IMR-90 (cell line): ENCODE measurements around the gene ZNHIT6. TPM values are rescaled to one million over a fixed set of nuclear protein-coding genes. Genes with fewer than 3 reads are reported as not detected.

Source experiments
- ATAC-seq: fragments of 200-7000 bp; cut with Tn5 transposase; 2 replicates; pipeline ENCODE4 v1.9.1; 2020; ENCODE audit warnings: low read depth, mild to moderate bottlenecking, moderate library complexity
- BruUV-seq: library from RNA; stranded (reverse); fragments of 400-500 nt; replicated peaks from 2 replicates; lab custom pipeline; 2021; lab: Mats Ljungman, UMichigan
- CTCF ChIA-PET: fragments of 300-600 bp; formaldehyde crosslinking; extraction: SDS; loops from one replicate; lab custom pipeline; 2021; ENCODE audit warnings: antibody characterized with exemption; lab: Yijun Ruan, JAX
- POLR2A ChIA-PET: fragments of 300-600 bp; sonication (Branson Sonifier 250); formaldehyde crosslinking; loops from one replicate; lab custom pipeline; 2022; ENCODE audit warnings: antibody characterized with exemption; ENCODE audit not compliant: unreplicated experiment; lab: Charles Lee
- DNase-seq: peaks from one replicate; pipeline ENCODE4 v3.0.0; 2013
- H2AFZ ChIP-seq: replicated peaks from 2 replicates; pipeline ENCODE3; 2013; ENCODE audit warnings: low read length, mild to moderate bottlenecking; ENCODE audit not compliant: poor library complexity
- H2AK5ac ChIP-seq: 2 replicates; pipeline ENCODE4 v1.6.1; 2013; ENCODE audit warnings: low read depth, low read length, inconsistent platforms
- H2AK9ac ChIP-seq: replicated peaks from 2 replicates; pipeline ENCODE3; 2013; ENCODE audit warnings: mild to moderate bottlenecking, low read depth, low read length, moderate library complexity; ENCODE audit not compliant: poor library complexity
- H2BK120ac ChIP-seq: 2 replicates; pipeline ENCODE4 v1.6.1; 2013; ENCODE audit warnings: low read depth, low read length, inconsistent platforms
- H2BK15ac ChIP-seq: 3 replicates; pipeline ENCODE4 v1.6.1; 2013; ENCODE audit warnings: low read depth, low read length, inconsistent platforms
- H2BK20ac ChIP-seq: 2 replicates; pipeline ENCODE4 v1.6.1; 2013; ENCODE audit warnings: low read depth, mild to moderate bottlenecking, inconsistent platforms, low read length, moderate library complexity
- H2BK5ac ChIP-seq: 2 replicates; pipeline ENCODE4 v1.6.1; 2013; ENCODE audit warnings: mild to moderate bottlenecking, low read depth, low read length, inconsistent platforms; ENCODE audit not compliant: poor library complexity, severe bottlenecking
- H3K14ac ChIP-seq: replicated peaks from 2 replicates; pipeline ENCODE4 v1.6.1; 2013; ENCODE audit warnings: low read depth, low read length, inconsistent platforms
- H3K18ac ChIP-seq: 2 replicates; pipeline ENCODE4 v1.6.1; 2013; ENCODE audit warnings: low read depth, low read length, control low read depth
- H3K23ac ChIP-seq: 2 replicates; pipeline ENCODE4 v1.6.1; 2013; ENCODE audit warnings: low read depth, low read length, inconsistent platforms
- H3K27ac ChIP-seq: 2 replicates; pipeline ENCODE4 v1.5.1; 2013; ENCODE audit warnings: mild to moderate bottlenecking, control low read depth, low read length; ENCODE audit not compliant: insufficient read depth
- H3K27me3 ChIP-seq: 2 replicates; pipeline ENCODE4 v1.6.1; 2013; ENCODE audit warnings: low read length; ENCODE audit not compliant: control insufficient read depth, insufficient read depth
- H3K36me3 ChIP-seq: 2 replicates; pipeline ENCODE4 v1.6.1; 2013; ENCODE audit warnings: low read length, mixed read lengths; ENCODE audit not compliant: control insufficient read depth, insufficient read depth
- H3K4ac ChIP-seq: 2 replicates; pipeline ENCODE4 v1.6.1; 2013; ENCODE audit warnings: low read depth, low read length, inconsistent platforms
- H3K4me1 ChIP-seq: 2 replicates; pipeline ENCODE4 v1.6.1; 2013; ENCODE audit warnings: low read length, mixed read lengths; ENCODE audit not compliant: control insufficient read depth, insufficient read depth
- H3K4me2 ChIP-seq: 2 replicates; pipeline ENCODE4 v1.6.1; 2013; ENCODE audit warnings: low read depth, mild to moderate bottlenecking, control low read depth, low read length, moderate library complexity
- H3K4me3 ChIP-seq: 2 replicates; pipeline ENCODE4 v1.5.1; 2013; ENCODE audit warnings: low read depth, mild to moderate bottlenecking, control low read depth, low read length, moderate library complexity; ENCODE audit not compliant: insufficient read depth
- H3K56ac ChIP-seq: 2 replicates; pipeline ENCODE4 v1.6.1; 2013; ENCODE audit warnings: low read length, inconsistent platforms; ENCODE audit not compliant: insufficient read depth; ENCODE audit errors: extremely low read depth
- H3K79me1 ChIP-seq, 2 experiments: 2 replicates each; pipeline ENCODE4 v1.6.1; 2013; ENCODE audit warnings: low read length in 2 of 2, inconsistent platforms in 1 of 2, low read depth in 1 of 2
- H3K9ac ChIP-seq: 2 replicates; pipeline ENCODE4 v1.6.1; 2013; ENCODE audit warnings: low read depth, low read length, control low read depth
- H3K9me1 ChIP-seq: 2 replicates; pipeline ENCODE4 v1.6.1; 2013; ENCODE audit warnings: low read length, inconsistent platforms; ENCODE audit not compliant: insufficient read depth
- H3K9me3 ChIP-seq: 2 replicates; pipeline ENCODE4 v1.6.1; 2013; ENCODE audit warnings: low read length; ENCODE audit not compliant: control insufficient read depth, insufficient read depth
- H4K20me1 ChIP-seq: 2 replicates; pipeline ENCODE4 v1.6.1; 2013; ENCODE audit warnings: low read length, inconsistent platforms; ENCODE audit not compliant: insufficient read depth
- H4K5ac ChIP-seq: 2 replicates; pipeline ENCODE4 v1.6.1; 2013; ENCODE audit warnings: mild to moderate bottlenecking, low read depth, low read length, control low read depth
- H4K8ac ChIP-seq, 2 experiments: 2 replicates each; pipeline ENCODE4 v1.6.1; 2013; ENCODE audit warnings: low read depth in 2 of 2, low read length in 2 of 2, control low read depth in 1 of 2, inconsistent platforms in 1 of 2
- H4K91ac ChIP-seq: 2 replicates; pipeline ENCODE4 v1.6.1; 2013; ENCODE audit warnings: low read depth, low read length, inconsistent platforms; ENCODE audit not compliant: insufficient read depth
- CEBPB ChIP-seq: IDR thresholded peaks from 2 replicates; pipeline ENCODE4 v1.6.1; 2012; ENCODE audit warnings: low read depth, low read length, improper control_type of control experiment
- CHD1 ChIP-seq: IDR thresholded peaks from 2 replicates; pipeline ENCODE4 v1.6.1; 2012; ENCODE audit warnings: low read depth, low read length, improper control_type of control experiment
- FOS ChIP-seq: fragments of 150-350 bp; IDR thresholded peaks from 2 replicates; pipeline ENCODE4 v1.6.1; 2016; ENCODE audit warnings: low read depth, low read length
- MXI1 ChIP-seq: IDR thresholded peaks from 2 replicates; pipeline ENCODE4 v1.6.1; 2012; ENCODE audit warnings: low read depth, mild to moderate bottlenecking, low read length, moderate library complexity, borderline replicate concordance
- POLR2A ChIP-seq: IDR thresholded peaks from 2 replicates; pipeline ENCODE4 v1.6.1; 2012; ENCODE audit warnings: mild to moderate bottlenecking, low read depth, low read length
- RAD21 ChIP-seq: IDR thresholded peaks from 2 replicates; pipeline ENCODE4 v1.6.1; 2012; ENCODE audit warnings: low read length, improper control_type of control experiment
- RCOR1 ChIP-seq: IDR thresholded peaks from 2 replicates; pipeline ENCODE4 v1.6.1; 2012; ENCODE audit warnings: mild to moderate bottlenecking, low read length, improper control_type of control experiment; ENCODE audit not compliant: insufficient replicate concordance
- RFX5 ChIP-seq: IDR thresholded peaks from 2 replicates; pipeline ENCODE4 v1.8.0; 2012; ENCODE audit warnings: low read depth, mild to moderate bottlenecking, low read length, moderate library complexity
- SMC3 ChIP-seq: fragments of 150-350 bp; IDR thresholded peaks from 2 replicates; pipeline ENCODE4 v1.6.1; 2016; ENCODE audit warnings: low read depth, mild to moderate bottlenecking, antibody characterized with exemption, low read length, moderate library complexity
- WGBS, 2 experiments: methylation state at CpG; one replicate each; pipeline versions ENCODE4 v1.1.5 to v1.1.7; 2013; ENCODE audit warnings: missing lambda C conversion rate in 2 of 2; ENCODE audit not compliant: insufficient read length in 1 of 2; ENCODE audit errors: extremely low coverage in 2 of 2; 5-methylcytosine and 5-hydroxymethylcytosine counted together
- dilution Hi-C: fragments of 300-500 bp; cut with HindIII; formaldehyde crosslinking; loops from one replicate; pipeline ENCODE4 v1.14.3; 2018; ENCODE audit warnings: low sequenced_read_pairs; ENCODE audit not compliant: unreplicated experiment
- in situ Hi-C: fragments of 300-500 bp; cut with MboI; formaldehyde crosslinking; loops from 3 replicates; pipeline ENCODE4 v1.14.3; 2019; ENCODE audit warnings: low sequenced_read_pairs, inconsistent platforms, mixed read lengths
- intact Hi-C: fragments of 100-400 bp; cut with micrococcal nuclease; formaldehyde crosslinking; loops from 2 replicates; pipeline ENCODE4 v1.10.0; 2022
- polyA plus RNA-seq, 3 experiments: library from polyadenylated mRNA; depleted of rRNA; stranded (reverse); fragments of >200 nt; gene quantifications; 2 replicates each; pipeline ENCODE4 v1.2.3, GENCODE V29; 2012; ENCODE audit warnings: low replicate concordance in 1 of 3
- total RNA-seq: library from RNA; depleted of rRNA; stranded (reverse); fragments of >200 nt; gene quantifications from 2 replicates; pipeline ENCODE4 v1.2.3, GENCODE V29; 2012
- TF ChIP-seq, protein P1 (sequence below): fragments of 150-350 bp; IDR thresholded peaks from 2 replicates; pipeline ENCODE4 v1.6.1; 2016; ENCODE audit warnings: low read depth, mild to moderate bottlenecking, low read length, moderate library complexity, borderline replicate concordance
- TF ChIP-seq, protein P2 (sequence below): fragments of 150-350 bp; IDR thresholded peaks from 2 replicates; pipeline ENCODE4 v1.6.1; 2017; ENCODE audit warnings: mild to moderate bottlenecking, antibody characterized with exemption, low read length, low read depth
- TF ChIP-seq, protein P3 (sequence below): conservative IDR thresholded peaks from 2 replicates; pipeline ENCODE4 v1.5.1; 2012; ENCODE audit warnings: mild to moderate bottlenecking, low read depth, low read length, improper control_type of control experiment

Gene ZNHIT6
- total and polyA plus RNA-seq, 2 of the 4 experiments (the other 2 are of a cell fraction), result 9.0 to 13.7 TPM

DNA sequence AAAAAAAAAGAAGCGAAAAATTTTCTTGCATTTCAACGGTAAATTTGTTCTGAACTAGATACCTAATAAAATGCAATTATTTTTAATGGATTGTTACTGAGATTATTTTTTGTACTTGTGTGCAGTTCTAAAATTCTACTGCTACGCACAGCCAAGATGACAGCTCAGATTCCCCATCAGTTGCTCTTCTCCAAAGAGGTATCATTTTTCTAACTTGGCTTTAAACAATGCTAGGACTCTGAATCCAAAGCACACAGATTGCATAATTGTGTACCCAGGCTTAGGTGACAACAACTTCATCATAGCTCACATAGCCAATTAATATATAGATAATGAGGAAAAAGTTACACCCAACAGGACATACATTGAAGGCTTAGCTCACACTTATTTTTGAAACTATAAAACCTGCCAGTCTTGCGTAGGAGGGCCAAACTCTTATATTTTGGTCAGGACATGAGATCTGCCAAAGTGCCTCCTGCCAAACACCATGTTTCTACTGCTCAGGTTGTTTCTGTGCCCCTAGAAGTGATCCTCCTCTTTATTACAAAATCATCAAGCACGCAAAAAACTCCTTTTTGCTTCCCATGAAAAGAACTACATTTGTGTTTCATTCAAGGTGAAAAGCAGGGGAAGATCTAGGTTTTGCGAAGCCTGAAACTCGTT, 10.6 kb upstream of the ZNHIT6 start:
- H3K4me1 ChIP-seq, result no peaks in the 10 kb centered on the region
- dilution Hi-C loops (no loop called here), intact Hi-C loops (no loop called here), in situ Hi-C loops (loop anchor here (25.0 kb wide), 2 partner anchors 168 to 993 kb away; partner anchors contain the start of gene SH3GLB1)
- no peak overlapping the region for H2BK20ac ChIP-seq
- no peak overlapping the region for H2AK5ac ChIP-seq
- ChIA-PET CTCF (no interaction called here), POLR2A (no interaction called here)
- H4K8ac ChIP-seq, result no peak overlapping the region
- H2BK15ac ChIP-seq, result no peak overlapping the region
- H3K14ac ChIP-seq, result no peak overlapping the region
- ATAC-seq (no peak), DNase-seq (no peak)
- H2AK9ac ChIP-seq, result no peak overlapping the region
- WGBS, 2 experiments, result 100% methylated on average over 1 of the region's 7 CpGs; no CpG with 5 or more reads in 1 of the 2 experiments
- 0 out of 2 replicates have a peak, but pooled peaks cover 2% of the 10 kb centered on the region for H3K9me3 ChIP-seq
- no peaks in the 10 kb centered on the region for H3K79me1 ChIP-seq
- no peak overlapping the region for H2AFZ ChIP-seq
- no peak overlapping the region for H3K56ac ChIP-seq
- H3K4ac ChIP-seq, result no peak overlapping the region
- H4K20me1 ChIP-seq, result no peaks in the 10 kb centered on the region
- no peaks in the 10 kb centered on the region for H3K36me3 ChIP-seq
- H3K18ac ChIP-seq, result no peak overlapping the region
- no peak overlapping the region for H4K91ac ChIP-seq
- BruUV-seq, result no TSS peak
- H4K5ac ChIP-seq, result no peak overlapping the region
- H3K4me2 ChIP-seq, result no peak overlapping the region
- no peaks in the 10 kb centered on the region for H3K9me1 ChIP-seq
- no peaks in the 10 kb centered on the region for H3K27me3 ChIP-seq
- no peak overlapping the region for H3K27ac ChIP-seq
- H2BK120ac ChIP-seq, result no peak overlapping the region
- H3K23ac ChIP-seq, result no peak overlapping the region
- TF ChIP-seq RFX5, result no peak
- TF ChIP-seq RCOR1, result no peak
- TF ChIP-seq FOS, result no peak
- no peak for TF ChIP-seq RAD21
- no peak for TF ChIP-seq CEBPB
- TF ChIP-seq, protein P1, sequence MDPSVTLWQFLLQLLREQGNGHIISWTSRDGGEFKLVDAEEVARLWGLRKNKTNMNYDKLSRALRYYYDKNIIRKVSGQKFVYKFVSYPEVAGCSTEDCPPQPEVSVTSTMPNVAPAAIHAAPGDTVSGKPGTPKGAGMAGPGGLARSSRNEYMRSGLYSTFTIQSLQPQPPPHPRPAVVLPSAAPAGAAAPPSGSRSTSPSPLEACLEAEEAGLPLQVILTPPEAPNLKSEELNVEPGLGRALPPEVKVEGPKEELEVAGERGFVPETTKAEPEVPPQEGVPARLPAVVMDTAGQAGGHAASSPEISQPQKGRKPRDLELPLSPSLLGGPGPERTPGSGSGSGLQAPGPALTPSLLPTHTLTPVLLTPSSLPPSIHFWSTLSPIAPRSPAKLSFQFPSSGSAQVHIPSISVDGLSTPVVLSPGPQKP, result no peak
- TF ChIP-seq, protein P2, sequence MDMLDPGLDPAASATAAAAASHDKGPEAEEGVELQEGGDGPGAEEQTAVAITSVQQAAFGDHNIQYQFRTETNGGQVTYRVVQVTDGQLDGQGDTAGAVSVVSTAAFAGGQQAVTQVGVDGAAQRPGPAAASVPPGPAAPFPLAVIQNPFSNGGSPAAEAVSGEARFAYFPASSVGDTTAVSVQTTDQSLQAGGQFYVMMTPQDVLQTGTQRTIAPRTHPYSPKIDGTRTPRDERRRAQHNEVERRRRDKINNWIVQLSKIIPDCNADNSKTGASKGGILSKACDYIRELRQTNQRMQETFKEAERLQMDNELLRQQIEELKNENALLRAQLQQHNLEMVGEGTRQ, result no peak
- TF ChIP-seq, protein P3, sequence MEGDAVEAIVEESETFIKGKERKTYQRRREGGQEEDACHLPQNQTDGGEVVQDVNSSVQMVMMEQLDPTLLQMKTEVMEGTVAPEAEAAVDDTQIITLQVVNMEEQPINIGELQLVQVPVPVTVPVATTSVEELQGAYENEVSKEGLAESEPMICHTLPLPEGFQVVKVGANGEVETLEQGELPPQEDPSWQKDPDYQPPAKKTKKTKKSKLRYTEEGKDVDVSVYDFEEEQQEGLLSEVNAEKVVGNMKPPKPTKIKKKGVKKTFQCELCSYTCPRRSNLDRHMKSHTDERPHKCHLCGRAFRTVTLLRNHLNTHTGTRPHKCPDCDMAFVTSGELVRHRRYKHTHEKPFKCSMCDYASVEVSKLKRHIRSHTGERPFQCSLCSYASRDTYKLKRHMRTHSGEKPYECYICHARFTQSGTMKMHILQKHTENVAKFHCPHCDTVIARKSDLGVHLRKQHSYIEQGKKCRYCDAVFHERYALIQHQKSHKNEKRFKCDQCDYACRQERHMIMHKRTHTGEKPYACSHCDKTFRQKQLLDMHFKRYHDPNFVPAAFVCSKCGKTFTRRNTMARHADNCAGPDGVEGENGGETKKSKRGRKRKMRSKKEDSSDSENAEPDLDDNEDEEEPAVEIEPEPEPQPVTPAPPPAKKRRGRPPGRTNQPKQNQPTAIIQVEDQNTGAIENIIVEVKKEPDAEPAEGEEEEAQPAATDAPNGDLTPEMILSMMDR, result no peak
- no peak for TF ChIP-seq CHD1
- no peak for TF ChIP-seq SMC3
- no peak for TF ChIP-seq POLR2A
- TF ChIP-seq MXI1, result no peak
- H3K9ac ChIP-seq, result no peak overlapping the region
- no peak overlapping the region for H2BK5ac ChIP-seq
- no peak overlapping the region for H3K4me3 ChIP-seq
